Epithelial cell of esophagus (primary cell): ENCODE data around the gene HNRNPF.
"Not testable (repeated sequence)": the region's sequence is repeated elsewhere in the genome, so short reads cannot be mapped to it uniquely, and the experiment has no call there.

Source experiments
- DNase-seq: peaks from one replicate; pipeline ENCODE4 v3.0.0; 2010; ENCODE audit warnings: low read depth
- H3K4me3 ChIP-seq: 2 replicates; pipeline ENCODE4 v1.5.1; 2011; ENCODE audit warnings: mild to moderate bottlenecking, low read length, control low read depth
- TF ChIP-seq, protein P1 (sequence below): IDR thresholded peaks from 2 replicates; pipeline ENCODE4 v1.5.1; 2011; ENCODE audit warnings: low read depth, mild to moderate bottlenecking, low read length, control low read depth, inconsistent platforms; ENCODE audit not compliant: insufficient read depth; ENCODE audit errors: missing control alignments

The HNRNPF gene

DNA sequence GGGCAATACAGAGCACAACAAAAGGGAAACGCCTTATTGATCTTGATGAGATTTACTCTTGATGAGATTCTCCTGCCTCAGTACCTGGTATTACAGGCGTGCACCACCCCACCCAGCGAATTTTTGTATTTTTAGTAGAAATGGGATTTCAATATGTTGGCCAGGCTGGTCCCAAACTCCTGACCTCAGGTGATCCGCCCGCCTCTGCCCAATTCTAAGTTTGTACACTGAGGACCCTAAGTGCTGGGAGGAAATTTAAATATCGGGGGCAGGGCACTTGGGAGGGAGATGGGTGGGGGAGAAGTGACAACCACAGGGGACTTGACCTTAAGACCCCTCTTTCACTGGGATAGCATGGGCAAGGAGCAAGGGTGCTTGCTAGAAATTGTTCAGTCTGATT, 14.1 kb downstream of the HNRNPF start:
- DNase-seq: no peak
- TF ChIP-seq, protein P1, sequence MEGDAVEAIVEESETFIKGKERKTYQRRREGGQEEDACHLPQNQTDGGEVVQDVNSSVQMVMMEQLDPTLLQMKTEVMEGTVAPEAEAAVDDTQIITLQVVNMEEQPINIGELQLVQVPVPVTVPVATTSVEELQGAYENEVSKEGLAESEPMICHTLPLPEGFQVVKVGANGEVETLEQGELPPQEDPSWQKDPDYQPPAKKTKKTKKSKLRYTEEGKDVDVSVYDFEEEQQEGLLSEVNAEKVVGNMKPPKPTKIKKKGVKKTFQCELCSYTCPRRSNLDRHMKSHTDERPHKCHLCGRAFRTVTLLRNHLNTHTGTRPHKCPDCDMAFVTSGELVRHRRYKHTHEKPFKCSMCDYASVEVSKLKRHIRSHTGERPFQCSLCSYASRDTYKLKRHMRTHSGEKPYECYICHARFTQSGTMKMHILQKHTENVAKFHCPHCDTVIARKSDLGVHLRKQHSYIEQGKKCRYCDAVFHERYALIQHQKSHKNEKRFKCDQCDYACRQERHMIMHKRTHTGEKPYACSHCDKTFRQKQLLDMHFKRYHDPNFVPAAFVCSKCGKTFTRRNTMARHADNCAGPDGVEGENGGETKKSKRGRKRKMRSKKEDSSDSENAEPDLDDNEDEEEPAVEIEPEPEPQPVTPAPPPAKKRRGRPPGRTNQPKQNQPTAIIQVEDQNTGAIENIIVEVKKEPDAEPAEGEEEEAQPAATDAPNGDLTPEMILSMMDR: no peak
- H3K4me3 ChIP-seq: no peak overlapping the region

DNA sequence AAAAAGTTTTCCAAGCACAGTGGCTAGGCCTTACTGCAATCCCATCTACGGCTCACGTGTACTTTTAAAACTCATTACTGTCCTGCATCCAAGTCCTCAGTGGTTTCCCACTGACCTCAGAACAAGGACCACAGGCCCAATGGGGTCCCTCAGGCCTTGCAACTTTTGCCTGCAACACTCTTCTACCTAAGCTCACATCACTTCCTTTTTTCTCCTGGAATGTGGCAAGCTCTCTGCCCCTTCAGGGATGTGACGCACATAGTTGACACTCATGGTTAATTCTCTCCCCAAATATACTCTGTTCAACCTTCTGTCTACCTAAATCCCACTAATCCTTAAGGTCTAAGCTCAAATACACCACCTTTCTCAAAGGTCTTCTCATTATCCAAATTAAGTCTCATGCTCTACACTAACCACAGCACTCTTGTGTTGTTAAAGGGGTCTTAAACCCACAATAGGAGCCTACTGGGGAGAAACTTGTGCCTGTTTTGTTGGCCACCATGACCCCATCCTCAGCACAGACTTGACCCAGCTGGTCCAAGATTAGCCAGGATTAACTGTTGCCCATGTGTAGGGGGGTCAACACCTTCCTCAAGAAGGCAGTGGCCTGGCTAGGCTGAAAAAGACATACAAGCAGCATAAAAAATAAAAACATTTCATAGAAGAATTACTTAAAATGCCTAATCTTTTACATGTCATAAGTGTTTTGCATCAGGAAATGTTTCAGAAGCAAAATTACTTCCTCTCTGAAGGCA, 15.2 kb downstream of the HNRNPF start:
- TF ChIP-seq, protein P1: no peak
- no peak overlapping the region for H3K4me3 ChIP-seq
- no peak for DNase-seq

DNA sequence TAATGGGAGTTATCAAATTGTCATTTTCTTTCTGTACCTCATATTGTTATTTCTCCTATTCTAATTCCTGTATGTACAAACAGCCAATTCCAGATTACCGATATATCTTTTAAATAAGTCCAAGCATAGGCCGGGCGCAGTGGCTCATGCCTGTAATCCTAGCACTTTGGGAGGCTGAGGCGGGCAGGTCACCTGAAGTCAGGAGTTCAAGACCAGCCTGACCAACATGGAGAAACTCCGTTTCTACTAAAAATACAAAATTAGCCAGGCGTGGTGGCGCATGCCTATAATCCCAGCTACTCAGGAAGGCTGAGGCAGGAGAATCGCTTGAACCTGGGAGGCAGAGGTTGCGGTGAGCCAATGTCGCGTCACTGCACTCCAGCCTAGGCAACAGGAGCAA, 15.8 kb downstream of the HNRNPF start:
- H3K4me3 ChIP-seq, DNase-seq: not testable (repeated sequence)

DNA sequence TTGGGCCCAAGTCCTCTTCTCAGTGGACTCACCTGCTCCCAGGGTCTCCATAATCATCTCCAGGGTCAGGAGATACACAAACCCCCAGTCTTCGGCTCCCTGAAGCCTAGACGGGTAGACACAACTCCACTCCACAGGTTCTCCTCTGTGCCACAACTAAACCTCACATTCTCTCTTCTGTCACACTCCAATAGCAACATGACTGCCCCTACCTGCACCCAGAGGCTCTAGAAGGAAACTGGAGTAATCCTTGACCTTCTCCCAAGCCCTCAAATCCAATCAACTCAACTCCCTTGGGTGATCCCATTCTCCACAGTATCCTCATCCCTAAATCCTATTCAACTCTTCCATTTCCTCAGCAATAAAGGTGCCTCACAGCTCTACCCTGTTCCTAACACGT, 16.2 kb downstream of the HNRNPF start:
- DNase-seq: no peak
- TF ChIP-seq, protein P1: no peak
- H3K4me3 ChIP-seq: no peak overlapping the region

DNA sequence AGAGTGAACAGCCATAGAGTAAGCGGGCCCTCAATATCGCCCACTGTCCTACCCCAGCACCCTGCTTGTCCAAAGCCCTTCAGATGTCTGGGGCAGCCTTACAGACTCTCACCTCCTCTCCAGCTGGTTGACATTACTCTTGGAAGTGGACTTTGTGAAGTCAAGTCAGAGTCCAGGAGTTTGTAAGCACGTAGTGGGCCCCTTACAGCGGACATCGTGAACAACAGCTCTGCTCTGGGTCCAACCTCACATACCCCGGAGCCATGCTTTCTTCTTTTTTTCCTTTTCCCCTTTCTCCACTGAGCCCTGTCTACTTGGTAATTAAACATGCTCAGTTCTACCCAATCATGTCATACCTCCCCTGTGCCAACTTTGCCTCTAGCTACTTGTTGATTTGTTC, 17.5 kb downstream of the HNRNPF start:
- H3K4me3 ChIP-seq: no peak overlapping the region
- DNase-seq: no peak
- TF ChIP-seq, protein P1: no peak

DNA sequence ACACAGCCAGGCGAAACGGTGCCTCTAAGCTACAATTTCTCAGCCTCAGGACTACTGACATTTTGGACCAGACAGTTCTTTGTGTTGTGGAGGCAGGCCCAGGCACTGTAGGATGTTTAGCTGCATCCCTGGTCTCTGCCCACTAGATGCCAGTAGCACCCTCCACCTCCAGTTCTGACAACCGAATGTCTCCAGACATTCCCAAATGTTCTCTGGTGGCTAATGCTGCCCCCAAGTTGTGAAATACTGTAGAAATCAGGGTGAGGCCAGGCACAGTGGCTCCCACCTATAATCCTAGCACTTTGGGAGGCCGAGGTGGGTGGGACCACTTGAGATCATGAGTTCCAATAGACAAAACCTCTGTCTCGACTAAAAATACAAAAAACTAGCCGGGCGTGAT, 18.2 kb downstream of the HNRNPF start:
- DNase-seq: peak; percentile 44
- H3K4me3 ChIP-seq: no peak overlapping the region
- TF ChIP-seq, protein P1: peak; percentile 63

DNA sequence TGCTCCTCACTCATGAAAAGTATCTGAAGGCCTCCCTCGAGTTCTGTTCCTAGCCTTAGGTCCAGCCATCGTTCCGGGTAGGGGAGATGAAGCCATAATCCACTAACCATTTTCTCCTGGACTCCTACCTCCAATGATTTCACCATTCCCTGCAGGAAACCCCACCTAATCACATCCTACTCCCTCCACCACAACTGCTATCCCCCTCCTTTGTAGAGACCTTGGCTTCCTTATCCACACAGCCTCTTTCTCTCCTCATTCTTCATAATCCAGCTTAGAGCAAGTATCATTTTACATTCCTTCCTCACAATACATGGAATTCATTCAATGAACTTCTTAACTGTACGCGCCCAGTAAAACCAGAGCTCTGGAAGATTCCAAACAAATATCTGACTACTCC, 18.7 kb downstream of the HNRNPF start:
- no peak overlapping the region for H3K4me3 ChIP-seq
- TF ChIP-seq, protein P1: no peak
- DNase-seq: no peak
